ENCODE results near the gene TSC2.

The TSC2 gene

DNA sequence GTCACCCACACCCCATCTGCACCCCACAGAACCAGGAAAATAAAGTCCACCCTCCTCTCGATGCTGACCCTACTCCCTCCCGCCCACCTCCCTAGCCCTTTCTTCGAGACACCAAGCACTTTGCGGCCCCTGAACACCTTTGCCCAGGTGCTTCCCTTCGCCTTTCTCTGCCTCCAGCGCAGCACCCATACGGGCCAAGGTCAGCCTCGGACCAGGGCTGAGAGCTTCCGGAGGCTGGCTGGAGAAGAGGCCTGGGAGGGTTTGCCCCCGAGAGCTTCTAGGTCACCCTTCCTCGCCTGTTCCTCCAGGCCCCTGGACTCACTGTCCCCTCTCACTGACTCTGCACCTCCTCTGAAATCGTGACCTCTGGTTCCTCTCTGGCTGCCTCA is 23.8 kb upstream of the TSC2 start:
- Histone ChIP-seq H3K9me3 (no peaks in the 10 kb centered on the region), H3K4me3 (ENCODE audit: low read depth, low read length) (peak overlapping the region; percentile 53), H3K36me3 (no peaks in the 10 kb centered on the region), H3K27me3 (no peaks in the 10 kb centered on the region), H3K4me1 (0 out of 2 replicates have a peak, but pooled peaks cover 4% of the 10 kb centered on the region)
- TF ChIP-seq, protein P1, sequence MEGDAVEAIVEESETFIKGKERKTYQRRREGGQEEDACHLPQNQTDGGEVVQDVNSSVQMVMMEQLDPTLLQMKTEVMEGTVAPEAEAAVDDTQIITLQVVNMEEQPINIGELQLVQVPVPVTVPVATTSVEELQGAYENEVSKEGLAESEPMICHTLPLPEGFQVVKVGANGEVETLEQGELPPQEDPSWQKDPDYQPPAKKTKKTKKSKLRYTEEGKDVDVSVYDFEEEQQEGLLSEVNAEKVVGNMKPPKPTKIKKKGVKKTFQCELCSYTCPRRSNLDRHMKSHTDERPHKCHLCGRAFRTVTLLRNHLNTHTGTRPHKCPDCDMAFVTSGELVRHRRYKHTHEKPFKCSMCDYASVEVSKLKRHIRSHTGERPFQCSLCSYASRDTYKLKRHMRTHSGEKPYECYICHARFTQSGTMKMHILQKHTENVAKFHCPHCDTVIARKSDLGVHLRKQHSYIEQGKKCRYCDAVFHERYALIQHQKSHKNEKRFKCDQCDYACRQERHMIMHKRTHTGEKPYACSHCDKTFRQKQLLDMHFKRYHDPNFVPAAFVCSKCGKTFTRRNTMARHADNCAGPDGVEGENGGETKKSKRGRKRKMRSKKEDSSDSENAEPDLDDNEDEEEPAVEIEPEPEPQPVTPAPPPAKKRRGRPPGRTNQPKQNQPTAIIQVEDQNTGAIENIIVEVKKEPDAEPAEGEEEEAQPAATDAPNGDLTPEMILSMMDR (IDR thresholded peaks at IDR 0.05; ENCODE audit: low read depth, low read length): no peak
- no peak for DNase-seq

DNA sequence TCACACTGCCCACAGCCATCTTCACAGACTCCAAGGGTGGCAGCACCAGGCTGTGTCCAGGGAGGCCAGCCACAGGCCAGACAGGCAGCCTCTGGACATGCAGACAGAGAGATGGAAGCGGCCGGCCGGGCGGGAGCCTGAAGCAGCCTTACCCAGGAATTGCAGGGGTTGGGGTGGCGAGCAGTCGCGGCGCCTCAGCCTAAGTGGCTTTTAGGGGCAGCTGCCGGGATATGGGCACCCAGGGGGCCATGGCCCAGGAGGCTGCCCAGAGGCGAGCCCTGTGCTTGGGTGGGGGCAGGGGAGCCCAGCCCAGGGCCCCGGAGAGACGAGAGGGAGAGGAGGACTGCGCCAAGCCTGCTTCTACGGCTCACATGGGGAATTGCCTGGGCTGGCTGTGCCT is 22.5 kb upstream of the TSC2 start:
- H3K9me3 ChIP-seq: no peaks in the 10 kb centered on the region
- H3K4me3 ChIP-seq (ENCODE audit: low read depth, low read length): no peak overlapping the region
- no peaks in the 10 kb centered on the region for H3K36me3 ChIP-seq
- no peaks in the 10 kb centered on the region for H3K27me3 ChIP-seq
- TF ChIP-seq, protein P1 (IDR thresholded peaks at IDR 0.05; ENCODE audit: low read depth, low read length): no peak
- 0 out of 2 replicates have a peak, but pooled peaks cover 4% of the 10 kb centered on the region for H3K4me1 ChIP-seq
- DNase-seq: no peak

DNA sequence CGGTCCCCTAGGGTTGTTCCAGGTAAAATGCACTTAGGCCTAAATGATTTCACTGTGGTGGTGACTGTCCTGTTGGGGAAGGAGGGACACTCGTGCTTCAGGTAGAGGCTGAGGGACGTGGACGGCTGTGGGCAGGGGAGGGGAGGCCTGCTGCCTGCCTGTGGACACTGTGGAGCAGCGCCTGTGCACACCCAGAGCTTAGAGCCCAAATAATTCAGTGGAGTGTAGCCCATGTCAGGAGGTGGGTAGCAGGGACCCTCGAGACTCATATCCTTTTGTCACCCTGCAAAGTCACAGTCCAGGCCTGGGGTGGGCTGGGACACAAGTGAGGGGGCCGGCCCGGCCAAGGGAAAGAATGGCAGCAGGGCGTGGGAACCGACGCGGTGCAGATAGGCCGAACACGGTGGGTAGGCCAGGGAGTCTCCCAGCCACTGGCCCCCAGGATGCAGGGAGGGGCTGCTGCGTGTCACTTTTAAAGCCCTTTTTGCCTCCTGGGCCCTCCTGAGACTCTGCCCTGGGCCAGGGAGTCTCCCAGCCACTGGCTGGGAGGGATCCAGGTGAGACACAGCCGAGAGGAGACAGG is 21.8 kb upstream of the TSC2 start:
- TF ChIP-seq, protein P1 (IDR thresholded peaks at IDR 0.05; ENCODE audit: low read depth, low read length): no peak
- no peaks in the 10 kb centered on the region for H3K9me3 ChIP-seq
- no peak overlapping the region for H3K4me3 ChIP-seq (ENCODE audit: low read depth, low read length)
- H3K36me3 ChIP-seq: no peaks in the 10 kb centered on the region
- no peak for DNase-seq
- 0 out of 2 replicates have a peak, but pooled peaks cover 4% of the 10 kb centered on the region for H3K4me1 ChIP-seq
- no peaks in the 10 kb centered on the region for H3K27me3 ChIP-seq

DNA sequence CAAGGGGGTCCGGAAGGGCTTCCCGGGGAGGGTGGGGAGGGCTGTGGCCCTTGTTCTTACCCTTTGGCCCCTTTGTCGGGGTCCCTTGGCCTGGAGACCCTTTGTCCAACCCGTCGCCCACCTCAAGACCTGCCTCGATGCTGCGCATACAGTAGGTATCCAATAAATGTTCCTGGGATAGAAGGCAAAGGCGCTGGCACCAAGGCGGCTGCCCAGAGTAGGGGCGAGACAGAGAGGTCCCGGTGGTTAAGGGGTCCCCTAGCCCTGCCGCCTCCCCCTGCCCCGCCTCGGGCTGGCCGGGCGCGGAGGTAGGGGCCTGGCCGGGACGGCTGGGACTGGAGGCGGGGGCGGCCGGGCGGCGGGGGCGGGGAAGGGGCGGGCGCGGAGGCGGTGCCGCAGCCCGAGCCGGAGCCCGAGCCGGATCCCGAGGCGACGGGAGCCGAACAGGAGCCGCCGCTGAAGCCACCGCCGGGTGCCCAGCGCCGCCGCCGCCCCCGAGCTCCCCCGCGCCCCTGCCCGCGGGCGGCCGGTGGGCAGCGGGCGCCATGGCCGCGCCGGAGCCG is 21.2 kb upstream of the TSC2 start, which contains the start of gene NHERF2:
TSS of gene NHERF2 (plus strand) at position 442 of the 563 bp plus-strand sequence. CDS start at position 546, 104 bp downstream.
- DNase-seq: no peak
- TF ChIP-seq, protein P1 (IDR thresholded peaks at IDR 0.05; ENCODE audit: low read depth, low read length): no peak
- Histone ChIP-seq H3K36me3 (no peaks in the 10 kb centered on the region), H3K4me3 (ENCODE audit: low read depth, low read length) (peak within 1 kb of the TSS; percentile 33), H3K27me3 (no peaks in the 10 kb centered on the region), H3K9me3 (no peaks in the 10 kb centered on the region), H3K4me1 (0 out of 2 replicates have a peak, but pooled peaks cover 4% of the 10 kb centered on the region)

DNA sequence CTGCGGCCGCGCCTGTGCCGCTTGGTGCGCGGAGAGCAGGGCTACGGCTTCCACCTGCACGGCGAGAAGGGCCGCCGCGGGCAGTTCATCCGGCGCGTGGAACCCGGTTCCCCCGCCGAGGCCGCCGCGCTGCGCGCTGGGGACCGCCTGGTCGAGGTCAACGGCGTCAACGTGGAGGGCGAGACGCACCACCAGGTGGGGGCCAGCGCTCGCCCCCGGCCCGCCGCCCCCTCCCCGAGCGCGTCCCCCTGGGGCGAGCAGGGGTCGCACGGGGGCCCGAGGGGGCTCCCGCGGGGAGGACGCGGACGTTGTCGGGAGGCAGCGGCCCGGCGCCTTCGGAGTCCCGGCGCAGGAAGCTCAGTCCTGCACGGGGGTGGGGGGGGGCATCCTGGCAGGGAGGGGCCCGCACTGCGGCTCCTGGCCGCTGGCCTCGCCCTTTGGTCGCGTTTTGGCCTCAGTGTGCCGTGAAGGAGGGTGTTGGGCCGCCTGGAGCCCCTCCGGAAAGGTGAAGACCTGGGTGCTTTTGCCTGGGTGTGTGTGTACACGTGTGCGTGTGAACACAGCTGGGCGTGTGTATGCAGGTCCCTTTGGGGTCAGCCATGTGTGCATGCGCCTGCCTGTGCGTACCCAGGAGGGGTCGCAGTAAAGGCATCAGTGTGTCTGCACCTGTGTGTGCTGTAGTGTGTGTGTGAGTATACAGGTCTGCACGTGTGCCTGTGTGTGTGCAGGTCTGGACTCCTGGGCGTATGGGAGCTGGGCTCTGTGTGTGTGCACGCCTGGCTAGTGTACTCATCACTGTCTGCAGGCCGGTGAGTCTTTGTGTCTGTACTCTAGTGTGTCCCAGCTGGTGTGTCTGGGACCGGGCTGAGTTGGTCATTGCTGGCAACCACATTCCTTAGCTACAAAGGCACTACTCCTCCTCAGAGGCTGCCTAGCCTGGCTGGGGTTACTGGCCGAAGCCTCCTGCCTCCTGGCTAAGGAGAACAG is 20.5 kb upstream of the TSC2 start:
- Histone ChIP-seq H3K4me1 (0 out of 2 replicates have a peak, but pooled peaks cover 4% of the 10 kb centered on the region), H3K9me3 (no peaks in the 10 kb centered on the region), H3K36me3 (no peaks in the 10 kb centered on the region), H3K4me3 (ENCODE audit: low read depth, low read length) (peak overlapping the region; percentile 33), H3K27me3 (no peaks in the 10 kb centered on the region)
- no peak for DNase-seq
- TF ChIP-seq, protein P1 (IDR thresholded peaks at IDR 0.05; ENCODE audit: low read depth, low read length): no peak

Data from BE2C (cell line).